SK-N-SH treated with all-trans-retinoic acid at 6 μM for 48 hours (cell line): Measurements from ENCODE around the gene IQCH.

Experiments used
- ATAC-seq: fragments of 200-7000 bp; cut with Tn5 transposase; 3 replicates; pipeline ENCODE4 v1.9.1; 2020; ENCODE audit warnings: mild to moderate bottlenecking, moderate library complexity
- ARNTL ChIP-seq: fragments of 450-650 bp; formaldehyde crosslinking; IDR thresholded peaks from 2 replicates; pipeline ENCODE4 v1.5.0; 2020; ENCODE audit warnings: low read depth, mild to moderate bottlenecking, moderate library complexity, borderline replicate concordance
- BACH2 ChIP-seq: fragments of 250-450 bp; sonication (Bioruptor Pico); IDR thresholded peaks from 2 replicates; pipeline ENCODE4 v1.9.0; 2021; ENCODE audit warnings: mild to moderate bottlenecking, borderline replicate concordance
- CREB5 ChIP-seq: fragments of 250-450 bp; sonication (Bioruptor Pico); IDR thresholded peaks from 2 replicates; pipeline ENCODE4 v1.5.1; 2020; ENCODE audit warnings: low read depth, mild to moderate bottlenecking, moderate library complexity
- CSDC2 ChIP-seq: fragments of 250-450 bp; sonication (Bioruptor Pico); IDR thresholded peaks from 2 replicates; pipeline ENCODE4 v1.5.0; 2020; ENCODE audit warnings: mild to moderate bottlenecking, moderate library complexity
- CSRNP3 ChIP-seq: fragments of 250-450 bp; sonication (Bioruptor Pico); IDR thresholded peaks from 2 replicates; pipeline ENCODE4 v1.5.1; 2021; ENCODE audit warnings: mild to moderate bottlenecking, moderate library complexity
- ESRRG ChIP-seq: fragments of 250-450 bp; sonication (Bioruptor Pico); IDR thresholded peaks from 2 replicates; pipeline ENCODE4 v1.6.1; 2021; ENCODE audit warnings: mild to moderate bottlenecking
- GLIS3 ChIP-seq: fragments of 250-450 bp; sonication (Bioruptor Pico); IDR thresholded peaks from 2 replicates; pipeline ENCODE4 v1.5.0; 2020; ENCODE audit warnings: mild to moderate bottlenecking, moderate library complexity
- ISL1 ChIP-seq: fragments of 250-450 bp; sonication (Bioruptor Pico); IDR thresholded peaks from 2 replicates; pipeline ENCODE4 v2.1.2; 2022; ENCODE audit warnings: mild to moderate bottlenecking, moderate library complexity
- OSR1 ChIP-seq: fragments of 250-450 bp; sonication (Bioruptor Pico); IDR thresholded peaks from 2 replicates; pipeline ENCODE4 v1.8.0; 2022; ENCODE audit warnings: moderate library complexity, mild to moderate bottlenecking, inconsistent platforms
- PATZ1 ChIP-seq: fragments of 250-450 bp; sonication (Bioruptor Pico); IDR thresholded peaks from 2 replicates; pipeline ENCODE4 v1.8.0; 2020; ENCODE audit warnings: mild to moderate bottlenecking, moderate library complexity, borderline replicate concordance
- POU6F1 ChIP-seq: fragments of 250-450 bp; sonication (Bioruptor Pico); IDR thresholded peaks from 2 replicates; pipeline ENCODE4 v1.8.0; 2021; ENCODE audit warnings: low read depth, mild to moderate bottlenecking, moderate library complexity, borderline replicate concordance
- PPARA ChIP-seq: fragments of 250-450 bp; sonication (Bioruptor Pico); IDR thresholded peaks from 2 replicates; pipeline ENCODE4 v1.5.0; 2020; ENCODE audit warnings: mild to moderate bottlenecking, borderline replicate concordance
- RARB ChIP-seq: fragments of 250-450 bp; sonication (Bioruptor Pico); IDR thresholded peaks from 2 replicates; pipeline ENCODE4 v1.8.0; 2021; ENCODE audit warnings: mild to moderate bottlenecking, moderate library complexity
- SNAI2 ChIP-seq: fragments of 250-450 bp; sonication (Bioruptor Pico); IDR thresholded peaks from 2 replicates; pipeline ENCODE4 v1.5.0; 2020; ENCODE audit warnings: mild to moderate bottlenecking, moderate library complexity
- TCF4 ChIP-seq: fragments of 250-450 bp; sonication (Bioruptor Pico); IDR thresholded peaks from 2 replicates; pipeline ENCODE4 v1.8.0; 2021; ENCODE audit warnings: mild to moderate bottlenecking, moderate library complexity, borderline replicate concordance
- TOX ChIP-seq: fragments of 250-450 bp; sonication (Bioruptor Pico); IDR thresholded peaks from 2 replicates; pipeline ENCODE4 v1.8.0; 2021; ENCODE audit warnings: mild to moderate bottlenecking, moderate library complexity, borderline replicate concordance
- TSHZ2 ChIP-seq: fragments of 250-450 bp; sonication (Bioruptor Pico); IDR thresholded peaks from 2 replicates; pipeline ENCODE4 v1.5.0; 2020; ENCODE audit warnings: mild to moderate bottlenecking, moderate library complexity
- ZC3H10 ChIP-seq: fragments of 250-450 bp; sonication (Bioruptor Pico); IDR thresholded peaks from 2 replicates; pipeline ENCODE4 v1.5.1; 2021; ENCODE audit warnings: mild to moderate bottlenecking, moderate library complexity
- ZFP3 ChIP-seq: fragments of 250-450 bp; sonication (Bioruptor Pico); IDR thresholded peaks from 2 replicates; pipeline ENCODE4 v1.5.0; 2020; ENCODE audit warnings: mild to moderate bottlenecking, moderate library complexity
- ZNF565 ChIP-seq: fragments of 450-650 bp; formaldehyde crosslinking; conservative IDR thresholded peaks from 2 replicates; pipeline ENCODE4 v1.5.0; 2020; ENCODE audit warnings: low read depth, mild to moderate bottlenecking, moderate library complexity
- ZNF70 ChIP-seq: fragments of 450-650 bp; formaldehyde crosslinking; IDR thresholded peaks from 2 replicates; pipeline ENCODE4 v1.5.0; 2020; ENCODE audit warnings: mild to moderate bottlenecking, moderate library complexity
- ZNF8 ChIP-seq: fragments of 450-650 bp; formaldehyde crosslinking; IDR thresholded peaks from 2 replicates; pipeline ENCODE4 v1.5.0; 2020; ENCODE audit warnings: mild to moderate bottlenecking, moderate library complexity

Gene IQCH

GRCh38 chr15:67341539-67341938 lies 87.0 kb downstream of the IQCH start:
- ATAC-seq = no peak
- TF ChIP-seq ZFP3 (CRISPR knock-in tag) = no peak
- TF ChIP-seq CREB5 = no peak
- no peak for TF ChIP-seq TSHZ2 (CRISPR knock-in tag)
- TF ChIP-seq GLIS3 (CRISPR knock-in tag) = no peak
- no peak for TF ChIP-seq TCF4 (CRISPR knock-in tag)
- TF ChIP-seq ESRRG (CRISPR knock-in tag) = no peak
- TF ChIP-seq CSRNP3 (CRISPR knock-in tag) = no peak
- TF ChIP-seq ZNF8 (CRISPR knock-in tag) = no peak
- TF ChIP-seq ZC3H10 (CRISPR knock-in tag) = no peak
- TF ChIP-seq SNAI2 = no peak
- no peak for TF ChIP-seq RARB (CRISPR knock-in tag)
- TF ChIP-seq BACH2 (CRISPR knock-in tag) = no peak
- TF ChIP-seq PATZ1 (CRISPR knock-in tag) = no peak
- no peak for TF ChIP-seq OSR1 (CRISPR knock-in tag)
- TF ChIP-seq ARNTL (CRISPR knock-in tag) = no peak
- no peak for TF ChIP-seq CSDC2 (CRISPR knock-in tag)

- no peak for TF ChIP-seq POU6F1 (CRISPR knock-in tag)
- no peak for TF ChIP-seq CREB5
- TF ChIP-seq TCF4 (CRISPR knock-in tag) = no peak
- TF ChIP-seq ESRRG (CRISPR knock-in tag) = no peak
- TF ChIP-seq RARB (CRISPR knock-in tag) = no peak
- TF ChIP-seq OSR1 (CRISPR knock-in tag) = no peak
- no peak for TF ChIP-seq ZNF565
- TF ChIP-seq ISL1 = no peak
- TF ChIP-seq PATZ1 (CRISPR knock-in tag) = no peak
- no peak for TF ChIP-seq SNAI2
- no peak for TF ChIP-seq ZNF70 (CRISPR knock-in tag)
- no peak for TF ChIP-seq PPARA
- TF ChIP-seq CSDC2 (CRISPR knock-in tag) = no peak
- TF ChIP-seq ZNF8 (CRISPR knock-in tag) = no peak
- no peak for TF ChIP-seq CSRNP3 (CRISPR knock-in tag)
- TF ChIP-seq ZC3H10 (CRISPR knock-in tag) = no peak
- no peak for TF ChIP-seq ZFP3 (CRISPR knock-in tag)
- no peak for TF ChIP-seq TOX (CRISPR knock-in tag)
- TF ChIP-seq, all 23 proteins: peak for 0
- no peak for ATAC-seq
Observed at GRCh38 chr15:67343206-67343605, 88.6 kb downstream of the IQCH start.
